Measurements from ENCODE around the gene ZDHHC23. TPM values are rescaled to one million over a fixed set of nuclear protein-coding genes. Genes with fewer than 3 reads are reported as not detected.

The ZDHHC23 gene
- polyA plus RNA-seq, 1 of the 3 experiments (the other 2 are of a cell fraction) = 3.7 TPM

GRCh38 chr3:113981803-113982202 lies 34.0 kb downstream of the ZDHHC23 start:
- ChIA-PET CTCF (interaction anchor here (1.2 to 1.3 kb wide), 2 partner anchors 28 to 245 kb away, joined by 3 to 4 read pairs; no protein-coding TSS in a partner anchor), POLR2A (no interaction called here)
- Histone ChIP-seq H3K4me1 (ENCODE audit: control insufficient read depth in 1 of 2, insufficient read depth in 2 of 2, low read depth in 1 of 2, low read length in 1 of 2) (no peaks in the 10 kb centered on the region), H3F3A (replicated peaks; ENCODE audit: insufficient read depth) (no peaks in the 10 kb centered on the region), H3K9ac (no peak overlapping the region), H3K36me3 (replicated peaks in 1 of 2; ENCODE audit: control insufficient read depth in 1 of 2, insufficient read depth in 2 of 2, low read length in 1 of 2) (peaks cover 19 to 39% of the 10 kb centered on the region in 2 experiments), H3K4me3 (ENCODE audit: low read depth in 2 of 2, low read length in 1 of 2) (no peak overlapping the region), H3K4me2 (no peak overlapping the region), H4K20me1 (ENCODE audit: insufficient read depth) (no peaks in the 10 kb centered on the region), H2AFZ (ENCODE audit: low read depth) (no peak overlapping the region), H3K27ac (ENCODE audit: low read depth in 2 of 2, low read length in 1 of 2) (no peak overlapping the region), H3K79me2 (ENCODE audit: insufficient read depth) (no peaks in the 10 kb centered on the region), H3K27me3 (ENCODE audit: insufficient read depth) (no peaks in the 10 kb centered on the region), H3K9me3 (no peaks in the 10 kb centered on the region), H3K9me2 (no peaks in the 10 kb centered on the region)
- no peak for DNase-seq
- no peak for TF ChIP-seq CHD2 (IDR thresholded peaks at IDR 0.05; ENCODE audit: low read length, partially characterized antibody)
- TF ChIP-seq EZH2phosphoT487 (IDR thresholded peaks at IDR 0.05; ENCODE audit: borderline replicate concordance, low read depth) = no peak
- TF ChIP-seq MXI1 (IDR thresholded peaks at IDR 0.05; ENCODE audit: low read depth, low read length) = no peak
- TF ChIP-seq ZBTB33 (IDR thresholded peaks at IDR 0.05; ENCODE audit: borderline replicate concordance, low read depth) = no peak
- TF ChIP-seq FOXM1 (IDR thresholded peaks at IDR 0.05; ENCODE audit: low read depth) = no peak
- no peak for TF ChIP-seq TEAD4 (IDR thresholded peaks at IDR 0.05; ENCODE audit: borderline replicate concordance, insufficient read depth)
- no peak for TF ChIP-seq JUND (IDR thresholded peaks at IDR 0.05)
- TF ChIP-seq PBX3 (IDR thresholded peaks at IDR 0.05) = no peak
- TF ChIP-seq USF1 (IDR thresholded peaks at IDR 0.05; ENCODE audit: borderline replicate concordance, low read depth) = no peak

- H3K27ac ChIP-seq (ENCODE audit: low read depth in 2 of 2, low read length in 1 of 2) = no peak overlapping the region
- no peaks in the 10 kb centered on the region for H3K79me2 ChIP-seq (ENCODE audit: insufficient read depth)
- TF ChIP-seq SIN3A (IDR thresholded peaks at IDR 0.05; ENCODE audit: borderline replicate concordance, low read depth, low read length) (no peak), GATA2 (CRISPR knock-in tag; IDR thresholded peaks at IDR 0.05) (no peak), SMC3 (IDR thresholded peaks at IDR 0.05; ENCODE audit: low read depth, low read length) (no peak), PBX3 (IDR thresholded peaks at IDR 0.05) (no peak), MXI1 (IDR thresholded peaks at IDR 0.05; ENCODE audit: low read depth, low read length) (no peak), USF1 (IDR thresholded peaks at IDR 0.05; ENCODE audit: borderline replicate concordance, low read depth) (no peak), NRF1 (IDR thresholded peaks at IDR 0.05; ENCODE audit: low read depth, low read length) (no peak), EZH2phosphoT487 (IDR thresholded peaks at IDR 0.05; ENCODE audit: borderline replicate concordance, low read depth) (no peak)
- ChIA-PET CTCF (no interaction called here), POLR2A (no interaction called here)
- H3K4me2 ChIP-seq = no peak overlapping the region
- H3K9ac ChIP-seq = no peak overlapping the region
- H3K27me3 ChIP-seq (ENCODE audit: insufficient read depth) = no peaks in the 10 kb centered on the region
- H3K4me3 ChIP-seq (ENCODE audit: low read depth in 2 of 2, low read length in 1 of 2) = no peak overlapping the region
- peaks cover 19 to 31% of the 10 kb centered on the region in 2 experiments for H3K36me3 ChIP-seq (replicated peaks in 1 of 2; ENCODE audit: control insufficient read depth in 1 of 2, insufficient read depth in 2 of 2, low read length in 1 of 2)
- H3F3A ChIP-seq (replicated peaks; ENCODE audit: insufficient read depth) = no peaks in the 10 kb centered on the region
- no peaks in the 10 kb centered on the region for H4K20me1 ChIP-seq (ENCODE audit: insufficient read depth)
- H3K9me3 ChIP-seq = no peaks in the 10 kb centered on the region
- no peak overlapping the region for H2AFZ ChIP-seq (ENCODE audit: low read depth)
- no peak for DNase-seq
- WGBS (ENCODE audit: low lambda C conversion rate) = 91% methylated on average over 3 of the region's 3 CpGs
- no peaks in the 10 kb centered on the region for H3K9me2 ChIP-seq
- H3K4me1 ChIP-seq (ENCODE audit: control insufficient read depth in 1 of 2, insufficient read depth in 2 of 2, low read depth in 1 of 2, low read length in 1 of 2) = no peaks in the 10 kb centered on the region
Observed at GRCh38 chr3:113983544-113983943, 35.7 kb downstream of the ZDHHC23 start.

All from SK-N-SH (cell line).